Measurements from ENCODE around the gene SMARCC2.
A peak's percentile ranks its signal among the peaks of the same experiment; 100 is the strongest.

The SMARCC2 gene

DNA sequence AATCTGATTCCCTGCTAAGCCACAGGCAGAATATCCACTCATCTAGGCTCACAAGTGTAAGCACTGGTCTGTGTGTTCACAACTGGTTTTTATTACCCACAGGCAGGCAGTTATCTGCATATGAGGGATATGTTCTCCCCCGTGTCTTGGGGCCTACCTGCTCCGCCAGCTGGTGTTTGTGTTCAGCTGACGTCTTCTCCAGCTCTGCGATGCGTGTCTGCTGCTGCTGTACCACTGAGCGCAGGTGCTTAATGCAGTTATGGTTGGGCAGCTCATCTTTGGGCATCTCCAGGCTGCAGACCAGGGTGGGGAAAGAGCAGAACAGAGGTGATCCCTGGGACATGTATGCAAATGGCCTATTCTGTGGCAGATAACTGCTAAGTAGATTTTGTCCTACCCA is 18.7 kb upstream of the SMARCC2 start:
- DNase-seq (ENCODE audit: extremely low spot score) = no peak
- TF ChIP-seq HDGF (IDR thresholded peaks at IDR 0.05; ENCODE audit: borderline replicate concordance) (no peak), BHLHE40 (IDR thresholded peaks at IDR 0.05; ENCODE audit: borderline replicate concordance) (no peak), CTBP1 (IDR thresholded peaks at IDR 0.05; ENCODE audit: borderline replicate concordance) (no peak), SP1 (IDR thresholded peaks at IDR 0.05) (no peak), SUZ12 (IDR thresholded peaks at IDR 0.05) (no peak), TARDBP (IDR thresholded peaks at IDR 0.05) (no peak)
- ChIA-PET CTCF (interaction anchor here (0.8 to 2.4 kb wide), 4 partner anchors 11 to 51 kb away, joined by 3 to 15 read pairs (median 8); partner anchors contain the start of gene RNF41), POLR2A (interaction anchor here (1.2 to 6.0 kb wide), 2 partner anchors 13 to 18 kb away, joined by 3 to 70 read pairs; partner anchors contain the start of genes RNF41 and SMARCC2)

DNA sequence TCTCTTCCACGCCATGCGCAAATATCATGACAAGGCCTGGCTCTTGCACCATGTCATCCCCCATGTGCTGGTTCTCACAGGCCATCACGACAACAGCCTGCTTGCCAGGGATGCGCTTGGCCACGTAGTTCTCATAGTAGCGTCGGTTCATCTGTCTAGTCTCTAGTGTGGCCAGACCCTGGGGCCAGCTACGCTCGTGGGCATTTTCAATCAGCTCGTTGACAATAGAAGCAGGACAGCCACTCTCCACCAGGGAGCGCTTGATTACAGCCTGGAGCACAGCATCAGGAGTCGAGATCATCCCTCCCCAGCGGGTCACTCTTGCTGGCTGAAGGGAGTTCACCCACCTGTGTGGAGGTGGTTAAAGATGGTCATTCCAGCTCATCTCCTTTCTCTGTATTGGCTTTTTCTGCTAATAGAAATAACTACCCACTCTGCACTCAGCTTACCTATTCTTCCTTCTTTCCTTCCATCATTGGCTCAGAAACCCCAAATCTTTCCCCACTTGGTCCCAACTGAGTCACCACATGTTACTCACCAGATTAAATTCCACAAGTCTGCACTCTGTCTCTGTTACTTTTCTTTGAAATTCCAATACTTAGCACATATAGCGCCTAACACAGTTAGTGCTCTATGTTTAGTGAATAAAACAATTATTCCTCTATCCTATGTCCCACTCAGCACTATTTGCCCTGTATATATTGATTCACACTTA is 17.3 kb upstream of the SMARCC2 start:
- ChIA-PET CTCF (interaction anchor here (0.6 to 3.8 kb wide), 6 partner anchors 9 to 88 kb away, joined by 3 to 28 read pairs (median 8); partner anchors contain the start of genes RNF41, SMARCC2 and ZC3H10), POLR2A (interaction anchor here (0.6 to 6.0 kb wide), 5 partner anchors 15 to 103 kb away, joined by 3 to 70 read pairs (median 4); partner anchors contain the start of genes ANKRD52, PA2G4, RNF41 and SMARCC2)
- DNase-seq (ENCODE audit: extremely low spot score) = peak; percentile 68
- no peak for TF ChIP-seq CTBP1 (IDR thresholded peaks at IDR 0.05; ENCODE audit: borderline replicate concordance)
- TF ChIP-seq L3MBTL2 (conservative IDR thresholded peaks at IDR 0.05) = no peak
- TF ChIP-seq HDGF (IDR thresholded peaks at IDR 0.05; ENCODE audit: borderline replicate concordance) = no peak
- no peak for TF ChIP-seq FOXK2 (IDR thresholded peaks at IDR 0.05)
- no peak for TF ChIP-seq SP1 (IDR thresholded peaks at IDR 0.05)
- no peak for TF ChIP-seq FOXA1 (IDR thresholded peaks at IDR 0.05)
- TF ChIP-seq NFRKB (IDR thresholded peaks at IDR 0.05) = no peak
- TF ChIP-seq ELF4 (IDR thresholded peaks at IDR 0.05) = no peak
- no peak for TF ChIP-seq ARNT (IDR thresholded peaks at IDR 0.05)
- no peak for TF ChIP-seq ZNF384 (IDR thresholded peaks at IDR 0.05)
- TF ChIP-seq, protein P1, sequence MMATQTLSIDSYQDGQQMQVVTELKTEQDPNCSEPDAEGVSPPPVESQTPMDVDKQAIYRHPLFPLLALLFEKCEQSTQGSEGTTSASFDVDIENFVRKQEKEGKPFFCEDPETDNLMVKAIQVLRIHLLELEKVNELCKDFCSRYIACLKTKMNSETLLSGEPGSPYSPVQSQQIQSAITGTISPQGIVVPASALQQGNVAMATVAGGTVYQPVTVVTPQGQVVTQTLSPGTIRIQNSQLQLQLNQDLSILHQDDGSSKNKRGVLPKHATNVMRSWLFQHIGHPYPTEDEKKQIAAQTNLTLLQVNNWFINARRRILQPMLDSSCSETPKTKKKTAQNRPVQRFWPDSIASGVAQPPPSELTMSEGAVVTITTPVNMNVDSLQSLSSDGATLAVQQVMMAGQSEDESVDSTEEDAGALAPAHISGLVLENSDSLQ (IDR thresholded peaks at IDR 0.05) = no peak
- TF ChIP-seq FOXM1 (IDR thresholded peaks at IDR 0.05; ENCODE audit: borderline replicate concordance) = no peak
- TF ChIP-seq BHLHE40 (IDR thresholded peaks at IDR 0.05; ENCODE audit: borderline replicate concordance) = no peak
- TF ChIP-seq LEF1 (IDR thresholded peaks at IDR 0.05; ENCODE audit: borderline replicate concordance) = no peak
- TF ChIP-seq TARDBP (IDR thresholded peaks at IDR 0.05) = no peak

DNA sequence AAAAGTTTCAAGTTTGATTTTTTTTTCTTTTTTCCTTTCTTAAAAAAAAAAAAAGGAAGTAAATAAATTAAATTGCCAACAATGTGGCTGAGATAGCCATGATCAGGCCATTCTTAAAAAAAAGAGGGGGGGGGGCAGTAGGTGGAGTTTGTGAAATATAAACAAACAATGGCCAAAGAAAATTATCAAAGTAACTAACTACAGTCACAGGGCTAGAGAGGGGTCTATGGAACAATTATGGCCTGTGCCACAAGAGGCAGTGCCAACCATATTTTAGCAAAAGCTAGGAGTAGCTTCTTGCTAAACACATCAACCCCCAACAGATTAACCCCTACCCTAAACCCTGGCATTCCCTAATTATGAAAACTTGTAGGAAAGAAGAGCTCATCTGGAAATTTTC is 16.2 kb upstream of the SMARCC2 start:
- DNase-seq (ENCODE audit: extremely low spot score) = no peak
- ChIA-PET POLR2A (interaction anchor here (1.4 to 6.0 kb wide), 3 partner anchors 16 to 87 kb away, joined by 5 to 70 read pairs (median 5); partner anchors contain the start of genes RNF41 and ZC3H10), CTCF (interaction anchor here (0.6 to 3.8 kb wide), 4 partner anchors 16 to 87 kb away, joined by 6 to 28 read pairs (median 8); partner anchors contain the start of genes RNF41, SMARCC2 and ZC3H10)
- TF ChIP-seq HDGF (IDR thresholded peaks at IDR 0.05; ENCODE audit: borderline replicate concordance) (no peak), ZNF384 (IDR thresholded peaks at IDR 0.05) (no peak), L3MBTL2 (conservative IDR thresholded peaks at IDR 0.05) (no peak)

DNA sequence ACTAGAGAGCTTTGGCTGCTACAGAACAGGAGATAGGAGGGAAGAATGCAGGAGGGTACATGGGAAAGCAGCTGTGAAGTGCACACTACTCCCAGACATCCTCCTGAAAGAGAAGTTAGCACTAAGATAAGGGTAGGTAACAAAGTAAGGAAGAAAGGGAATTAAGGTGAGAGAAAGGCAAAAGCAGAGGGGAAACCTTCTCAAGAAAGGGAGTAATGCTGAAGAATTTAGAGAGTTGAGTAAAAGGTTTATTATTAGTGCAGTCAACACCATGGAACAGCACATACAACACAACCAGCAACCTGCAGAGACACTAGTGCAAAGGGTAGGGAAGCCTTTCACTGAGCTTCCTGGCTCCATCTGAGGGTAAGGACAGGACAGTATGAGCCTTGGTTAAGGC is 15.0 kb upstream of the SMARCC2 start:
- TF ChIP-seq BHLHE40 (IDR thresholded peaks at IDR 0.05; ENCODE audit: borderline replicate concordance) (no peak), L3MBTL2 (conservative IDR thresholded peaks at IDR 0.05) (no peak), FOXA1 (IDR thresholded peaks at IDR 0.05) (no peak), FOXM1 (IDR thresholded peaks at IDR 0.05; ENCODE audit: borderline replicate concordance) (no peak), HDGF (IDR thresholded peaks at IDR 0.05; ENCODE audit: borderline replicate concordance) (no peak), ARNT (IDR thresholded peaks at IDR 0.05) (no peak), SP1 (IDR thresholded peaks at IDR 0.05) (no peak), ELF4 (IDR thresholded peaks at IDR 0.05) (no peak), SUZ12 (IDR thresholded peaks at IDR 0.05) (no peak), ZNF384 (IDR thresholded peaks at IDR 0.05) (no peak), TARDBP (IDR thresholded peaks at IDR 0.05) (no peak)
- TF ChIP-seq, protein P1 (IDR thresholded peaks at IDR 0.05) = no peak
- POLR2A ChIA-PET = interaction anchor here (1.7 to 6.0 kb wide), 2 partner anchors 17 to 22 kb away, joined by 5 to 70 read pairs; partner anchors contain the start of gene RNF41
- no peak for DNase-seq (ENCODE audit: extremely low spot score)

DNA sequence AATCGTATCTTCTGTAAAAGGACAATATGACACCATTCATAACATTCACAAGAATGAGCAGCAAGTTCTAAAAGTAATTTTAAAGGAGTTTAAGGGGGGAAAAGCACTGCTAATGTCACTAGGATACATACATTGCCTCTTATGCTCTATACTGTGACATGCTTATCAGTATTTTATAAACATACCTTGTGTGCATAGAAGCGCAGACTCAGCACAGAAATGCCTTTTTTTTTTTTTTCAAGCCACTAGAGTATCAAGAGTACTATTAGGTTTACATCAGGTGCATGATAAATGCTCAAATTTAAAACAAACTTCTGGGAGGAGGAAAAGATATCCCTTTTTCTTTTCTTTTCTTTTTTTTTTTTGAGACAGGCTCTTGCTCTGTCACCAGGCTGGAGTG is 13.6 kb upstream of the SMARCC2 start:
- no peak for DNase-seq (ENCODE audit: extremely low spot score)
- TF ChIP-seq BHLHE40 (IDR thresholded peaks at IDR 0.05; ENCODE audit: borderline replicate concordance) (no peak), FOXA1 (IDR thresholded peaks at IDR 0.05) (no peak), NFRKB (IDR thresholded peaks at IDR 0.05) (no peak), ZNF384 (IDR thresholded peaks at IDR 0.05) (no peak), FOXK2 (IDR thresholded peaks at IDR 0.05) (no peak), L3MBTL2 (conservative IDR thresholded peaks at IDR 0.05) (no peak), CTBP1 (IDR thresholded peaks at IDR 0.05; ENCODE audit: borderline replicate concordance) (no peak), SP1 (IDR thresholded peaks at IDR 0.05) (no peak), TARDBP (IDR thresholded peaks at IDR 0.05) (no peak), SUZ12 (IDR thresholded peaks at IDR 0.05) (no peak), ARNT (IDR thresholded peaks at IDR 0.05) (no peak)
- ChIA-PET CTCF (interaction anchor here (0.6 to 1.3 kb wide), 2 partner anchors 13 to 118 kb away, joined by 3 read pairs; partner anchors contain the start of gene SMARCC2), POLR2A (interaction anchor here (3.1 kb wide), 1 partner anchor 19 kb away, joined by 21 read pairs; the partner anchor contains the start of gene RNF41)

More for the DNA sequence above, 15.0 kb upstream of the SMARCC2 start:
- CTCF ChIA-PET = interaction anchor here (3.8 kb wide), 1 partner anchor 17 kb away, joined by 28 read pairs; the partner anchor contains the start of gene RNF41

DNA sequence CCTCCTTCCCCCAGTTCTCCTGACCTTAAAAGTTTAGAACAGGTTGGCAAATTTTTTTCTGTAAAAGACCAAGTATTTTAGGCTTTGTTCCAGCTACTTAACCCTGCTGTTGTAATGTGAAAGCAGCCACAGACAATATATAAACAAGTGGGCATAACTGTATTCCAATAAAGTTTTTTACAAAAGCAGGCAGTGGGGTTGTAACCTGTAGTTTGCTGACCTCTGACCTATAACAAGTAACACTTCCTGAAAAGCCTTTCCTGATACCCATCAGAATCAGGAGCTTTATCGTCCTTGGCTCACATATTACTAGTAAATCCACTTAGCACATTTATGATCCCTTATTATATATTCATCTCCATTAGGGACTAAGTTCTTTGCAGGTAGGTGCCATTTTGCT is 13.1 kb upstream of the SMARCC2 start:
- TF ChIP-seq L3MBTL2 (conservative IDR thresholded peaks at IDR 0.05) (no peak), BHLHE40 (IDR thresholded peaks at IDR 0.05; ENCODE audit: borderline replicate concordance) (no peak), CTBP1 (IDR thresholded peaks at IDR 0.05; ENCODE audit: borderline replicate concordance) (no peak), HDGF (IDR thresholded peaks at IDR 0.05; ENCODE audit: borderline replicate concordance) (no peak), ARNT (IDR thresholded peaks at IDR 0.05) (no peak), SUZ12 (IDR thresholded peaks at IDR 0.05) (no peak)
- TF ChIP-seq, protein P1 (IDR thresholded peaks at IDR 0.05) = no peak
- ChIA-PET POLR2A (interaction anchor here (3.1 kb wide), 1 partner anchor 19 kb away, joined by 21 read pairs; the partner anchor contains the start of gene RNF41), CTCF (interaction anchor here (0.6 to 1.8 kb wide), 5 partner anchors 13 to 118 kb away, joined by 3 to 11 read pairs (median 3); partner anchors contain the start of genes ANKRD52, RNF41 and SMARCC2)
- DNase-seq (ENCODE audit: extremely low spot score) = no peak

All from HEK293T (cell line).